HepG2 (cell line): ENCODE measurements around the gene C1QBP. TPM values are rescaled to one million over a fixed set of nuclear protein-coding genes. Genes with fewer than 3 reads are reported as not detected.

Source experiments
- CEBPB ChIP-seq: IDR thresholded peaks from 2 replicates; pipeline ENCODE4 v1.6.1; 2011; ENCODE audit warnings: low read depth, low read length, improper control_type of control experiment, borderline replicate concordance
- CENPBD1 ChIP-seq: sonication (generic); formaldehyde crosslinking; IDR thresholded peaks from 2 replicates; pipeline ENCODE4 v1.8.0; 2022; ENCODE audit warnings: missing genetic modification reagents, low read depth, mild to moderate bottlenecking, borderline replicate concordance
- DMAP1 ChIP-seq: IDR thresholded peaks from 2 replicates; pipeline ENCODE4 v1.6.1; 2016
- EZH2 ChIP-seq: conservative IDR thresholded peaks from 2 replicates; pipeline ENCODE4 v1.6.1; 2012; ENCODE audit warnings: mild to moderate bottlenecking, low read depth, low read length, moderate library complexity
- KAT8 ChIP-seq: IDR thresholded peaks from 2 replicates; pipeline ENCODE4 v1.6.1; 2016; ENCODE audit warnings: missing genetic modification reagents, missing compliant biosample characterization
- MAFK ChIP-seq, 2 experiments: IDR thresholded peaks in 1 of 2; conservative IDR thresholded peaks in 1 of 2; 2 replicates each; pipeline ENCODE4 v1.6.1; 2011; ENCODE audit warnings: improper control_type of control experiment in 2 of 2, low read length in 2 of 2
- MXD1 ChIP-seq: sonication (generic); formaldehyde crosslinking; IDR thresholded peaks from 2 replicates; pipeline ENCODE4 v1.4.0; 2020; ENCODE audit warnings: mild to moderate bottlenecking, missing genetic modification reagents
- NCOR1 ChIP-seq: fragments of 200-600 bp; sonication (generic); IDR thresholded peaks from 2 replicates; pipeline ENCODE4 v1.7.0; 2017; ENCODE audit warnings: antibody characterized with exemption, low read length, borderline replicate concordance
- PAF1 ChIP-seq: IDR thresholded peaks from 2 replicates; pipeline ENCODE4 v1.6.1; 2016; ENCODE audit warnings: missing genetic modification reagents, missing compliant biosample characterization
- PRDM4 ChIP-seq: sonication (generic); formaldehyde crosslinking; IDR thresholded peaks from 2 replicates; pipeline ENCODE4 v1.9.0; 2021; ENCODE audit warnings: missing genetic modification reagents, borderline replicate concordance
- SRY ChIP-seq: sonication (generic); formaldehyde crosslinking; IDR thresholded peaks from 2 replicates; pipeline ENCODE4 v1.8.0; 2022; ENCODE audit warnings: mild to moderate bottlenecking, missing genetic modification reagents
- TCF7L2 ChIP-seq: IDR thresholded peaks from 2 replicates; pipeline ENCODE4 v1.6.1; 2011; ENCODE audit warnings: mild to moderate bottlenecking, low read depth, low read length, moderate library complexity
- TFDP1 ChIP-seq: IDR thresholded peaks from 2 replicates; pipeline ENCODE4 v1.6.1; 2016; ENCODE audit warnings: missing compliant biosample characterization, missing genetic modification reagents, borderline replicate concordance
- ZBTB38 ChIP-seq: sonication (generic); formaldehyde crosslinking; IDR thresholded peaks from 2 replicates; pipeline ENCODE4 v1.5.1; 2020; ENCODE audit warnings: mild to moderate bottlenecking, missing genetic modification reagents
- ZFP36L2 ChIP-seq: sonication (generic); formaldehyde crosslinking; IDR thresholded peaks from 2 replicates; pipeline ENCODE4 v1.4.0; 2020; ENCODE audit warnings: missing genetic modification reagents
- ZFY ChIP-seq: sonication (generic); formaldehyde crosslinking; IDR thresholded peaks from 2 replicates; pipeline ENCODE4 v1.4.0; 2020; ENCODE audit warnings: missing genetic modification reagents
- ZGPAT ChIP-seq: IDR thresholded peaks from 2 replicates; pipeline ENCODE4 v1.6.1; 2016; ENCODE audit warnings: mild to moderate bottlenecking
- ZNF124 ChIP-seq: sonication (generic); formaldehyde crosslinking; IDR thresholded peaks from 2 replicates; pipeline ENCODE4 v1.4.0; 2020; ENCODE audit warnings: missing genetic modification reagents
- ZNF235 ChIP-seq: sonication (generic); formaldehyde crosslinking; IDR thresholded peaks from 2 replicates; pipeline ENCODE4 v1.8.1; 2023; ENCODE audit warnings: mild to moderate bottlenecking, missing genetic modification reagents, borderline replicate concordance
- ZNF333 ChIP-seq: sonication (generic); formaldehyde crosslinking; IDR thresholded peaks from 2 replicates; pipeline ENCODE4 v1.4.0; 2020; ENCODE audit warnings: mild to moderate bottlenecking, missing genetic modification reagents, borderline replicate concordance
- ZNF383 ChIP-seq: sonication (generic); formaldehyde crosslinking; IDR thresholded peaks from 2 replicates; pipeline ENCODE4 v1.4.0; 2020; ENCODE audit warnings: missing genetic modification reagents, mild to moderate bottlenecking, borderline replicate concordance
- ZNF557 ChIP-seq: sonication (generic); formaldehyde crosslinking; IDR thresholded peaks from 2 replicates; pipeline ENCODE4 v1.4.0; 2020; ENCODE audit warnings: missing genetic modification reagents
- ZNF644 ChIP-seq: IDR thresholded peaks from 2 replicates; pipeline ENCODE4 v1.6.1; 2016; ENCODE audit warnings: low read depth
- ZNF781 ChIP-seq: sonication (generic); formaldehyde crosslinking; IDR thresholded peaks from 2 replicates; pipeline ENCODE4 v1.5.1; 2020; ENCODE audit warnings: borderline replicate concordance, mild to moderate bottlenecking, missing genetic modification reagents; ENCODE audit errors: not compliant biosample characterization
- ZNF839 ChIP-seq: sonication (generic); formaldehyde crosslinking; IDR thresholded peaks from 2 replicates; pipeline ENCODE4 v1.4.0; 2020; ENCODE audit warnings: missing genetic modification reagents, mild to moderate bottlenecking, borderline replicate concordance
- polyA plus RNA-seq, 8 experiments: library from polyadenylated mRNA; depleted of rRNA in 3 of 8; stranded (reverse) in 7 of 8; unstranded in 1 of 8; fragments of >200 nt; fragmentation: Illumina TruSeq in 4 of 8; extraction: Trizol in 4 of 8; gene quantifications; 2 replicates each; pipeline versions ENCODE4 v1.2.1 to v1.2.3, GENCODE V29; 2011 to 2016; ENCODE audit warnings: low read depth in 4 of 8, missing spikeins in 1 of 8, mixed read lengths in 1 of 8; ENCODE audit not compliant: insufficient read depth in 1 of 8
- total RNA-seq, 5 experiments: library from RNA; depleted of rRNA; stranded (reverse); fragments of >200 nt; fragmentation: Illumina TruSeq; extraction: Trizol; gene quantifications; 2 replicates each; pipeline ENCODE4 v1.2.3, GENCODE V29; 2016; ENCODE audit warnings: low read depth in 1 of 5

The C1QBP gene
- total and polyA plus RNA-seq, 2 of the 13 experiments (the other 11 are each of a cell fraction or from before 2014, with no cell fraction given) = 219 to 680 TPM

- no peak for TF ChIP-seq PRDM4 (CRISPR knock-in tag)
- no peak for TF ChIP-seq CENPBD1 (CRISPR knock-in tag)
- TF ChIP-seq ZNF333 = no peak
- peak; percentile 12; the same call in 1 of the 2 replicates for TF ChIP-seq TFDP1
- no peak for TF ChIP-seq EZH2
- no peak for TF ChIP-seq ZFP36L2 (CRISPR knock-in tag)
- TF ChIP-seq KAT8 = no peak
- TF ChIP-seq ZNF124 (CRISPR knock-in tag) = no peak
- peak; percentile 27; the same call in 1 of the 2 replicates for TF ChIP-seq DMAP1
- no peak for TF ChIP-seq MXD1 (CRISPR knock-in tag)
- no peak for TF ChIP-seq NCOR1
- TF ChIP-seq ZNF383 (CRISPR knock-in tag) = no peak
- no peak for TF ChIP-seq ZNF781 (CRISPR knock-in tag)
- peak; percentile 31 for TF ChIP-seq ZFY (CRISPR knock-in tag)
- TF ChIP-seq TCF7L2 = no peak
- TF ChIP-seq ZNF644 (CRISPR knock-in tag) = 0 out of 2 replicates have a peak, but pooled peaks have one; percentile 8
- no peak for TF ChIP-seq ZNF235 (CRISPR knock-in tag)
- TF ChIP-seq ZBTB38 (CRISPR knock-in tag) = no peak
- peak; percentile 13; the same call in 1 of the 2 replicates for TF ChIP-seq ZGPAT (CRISPR knock-in tag)
- no peak for TF ChIP-seq ZNF557
- TF ChIP-seq SRY (CRISPR knock-in tag) = no peak
- TF ChIP-seq PAF1 (CRISPR knock-in tag) = no peak
- no peak for TF ChIP-seq MAFK (conservative IDR thresholded peaks at IDR 0.05 in 1 of 2, IDR thresholded peaks at IDR 0.05 in 1 of 2; ENCODE audit: low read length in 2 of 2)
- TF ChIP-seq CEBPB = no peak; the same call in 1 of the 2 replicates
- TF ChIP-seq ZNF839 (CRISPR knock-in tag) = no peak
Measured at GRCh38 chr17:5464717-5465507, 26.0 kb upstream of the C1QBP start (continued).
